Peyer's patch (tissue), 4 donors: Measurements from ENCODE around the gene ADARB1.

Experiments used
- CTCF ChIP-seq, 6 experiments: fragments of 450-650 bp in 4 of 6; fragments of 200-600 bp in 2 of 6; sonication (generic) in 1 of 6; IDR thresholded peaks; one replicate each; pipeline ENCODE4 v1.5.1; 2017 to 2019; ENCODE audit warnings: antibody characterized with exemption in 6 of 6, mild to moderate bottlenecking in 3 of 6, moderate library complexity in 1 of 6
- POLR2A ChIP-seq, 2 donors: fragments of 450-650 bp; IDR thresholded peaks; one replicate each; pipeline ENCODE4 v1.5.1; 2017; ENCODE audit warnings: antibody characterized with exemption in 2 of 2, mild to moderate bottlenecking in 2 of 2, moderate library complexity in 2 of 2

- no peak for TF ChIP-seq POLR2A (IDR thresholded peaks at IDR 0.05)
- no peak for TF ChIP-seq CTCF (IDR thresholded peaks at IDR 0.05)
These were observed 98.0 kb downstream of the ADARB1 start for GRCh38 chr21:45172420-45172819.
